Stimulated activated CD4-positive, alpha-beta T cell treated with anti-CD3 and anti-CD28 coated beads, Interleukin-4, amount 100 ng/mL, for 48 hours (primary cell): ENCODE data around the gene SLC16A12.
"Not testable (repeated sequence)": the region's sequence is repeated elsewhere in the genome, so short reads cannot be mapped to it uniquely, and the experiment has no call there.

Source experiments
- DNase-seq, 2 donors: peaks; one replicate each; pipeline ENCODE4 v3.0.0-alpha.2; 2020; ENCODE audit warnings: low read depth in 2 of 2

SLC16A12 gene

GRCh38 chr10:89391907-89392756 is 143.3 kb downstream of the SLC16A12 start, which contains the start of gene IFIT1:
Gene IFIT1, plus strand, starts transcription at chr10:89392623. Its CDS starts 90 bp downstream, at chr10:89392713.
- no peak for DNase-seq

- not testable (repeated sequence) for DNase-seq
Observed at GRCh38 chr10:89391226-89391576, 144.2 kb downstream of the SLC16A12 start.

GRCh38 chr10:89390476-89391225 is 144.7 kb downstream of the SLC16A12 start:
- no peak for DNase-seq

- no peak for DNase-seq
Observed at GRCh38 chr10:89389254-89389653, 146.1 kb downstream of the SLC16A12 start.

GRCh38 chr10:89388806-89389205 is 146.6 kb downstream of the SLC16A12 start:
- no peak for DNase-seq

- DNase-seq, result no peak
Observed at GRCh38 chr10:89384474-89385340, 150.7 kb downstream of the SLC16A12 start.

- no peak for DNase-seq
Observed at GRCh38 chr10:89382757-89383156, 152.6 kb downstream of the SLC16A12 start.
